ENCODE measurements around the gene DISC1.
"Not testable (repeated sequence)": the region's sequence is repeated elsewhere in the genome, so short reads cannot be mapped to it uniquely, and the experiment has no call there.

Gene DISC1

GRCh38 chr1:231606712-231607111 lies 19.9 kb upstream of the DISC1 start:
- DNase-seq, result peak; percentile 37

GRCh38 chr1:231610388-231610787 lies 16.2 kb upstream of the DISC1 start:
- no peak for DNase-seq

GRCh38 chr1:231611111-231611510 lies 15.5 kb upstream of the DISC1 start:
- no peak for DNase-seq

- no peak for DNase-seq
Observed at GRCh38 chr1:231611851-231612250, 14.7 kb upstream of the DISC1 start.

- no peak for DNase-seq
Observed at GRCh38 chr1:231612393-231613089, 14.0 kb upstream of the DISC1 start.

- no peak for DNase-seq
Observed at GRCh38 chr1:231613419-231614349, 12.9 kb upstream of the DISC1 start.

- DNase-seq, result no peak
Observed at GRCh38 chr1:231616667-231617066, 9.9 kb upstream of the DISC1 start.

GRCh38 chr1:231618609-231619256 lies 7.9 kb upstream of the DISC1 start:
- DNase-seq, result no peak

GRCh38 chr1:231619257-231619634 lies 7.3 kb upstream of the DISC1 start:
- no peak for DNase-seq

GRCh38 chr1:231625042-231625441 lies 1.5 kb upstream of the DISC1 start:
- not testable (repeated sequence) for DNase-seq

- DNase-seq, result peak; percentile 26
Observed at GRCh38 chr1:231625975-231626534, 535 bp upstream of the DISC1 start.

- DNase-seq, result peak; percentile 71
Observed at GRCh38 chr1:231626951-231627614, 493 bp downstream of the DISC1 start.

GRCh38 chr1:231628207-231628876 lies 1.8 kb downstream of the DISC1 start:
- DNase-seq, result peak; percentile 46

- DNase-seq, result no peak
Observed at GRCh38 chr1:231629132-231629531, 2.5 kb downstream of the DISC1 start.

- DNase-seq, result peak; percentile 83
Observed at GRCh38 chr1:231630558-231631205, 4.1 kb downstream of the DISC1 start.

- peak; percentile 36 for DNase-seq
Observed at GRCh38 chr1:231631717-231632116, 5.1 kb downstream of the DISC1 start.

GRCh38 chr1:231632119-231632518 lies 5.5 kb downstream of the DISC1 start:
- no peak for DNase-seq

GRCh38 chr1:231634323-231635013 lies 7.9 kb downstream of the DISC1 start:
- DNase-seq, result no peak

- peak; percentile 91 for DNase-seq
Observed at GRCh38 chr1:231636157-231636556, 9.6 kb downstream of the DISC1 start.

- not testable (repeated sequence) for DNase-seq
Observed at GRCh38 chr1:231636922-231637321, 10.3 kb downstream of the DISC1 start.

GRCh38 chr1:231638647-231639046 lies 12.1 kb downstream of the DISC1 start:
- DNase-seq, result no peak
